Lower leg skin (tissue), 4 donors: ENCODE data around the gene PDS5A. TPM values are rescaled to one million over a fixed set of nuclear protein-coding genes. Genes with fewer than 3 reads are reported as not detected.
"Not testable (repeated sequence)": the region's sequence is repeated elsewhere in the genome, so short reads cannot be mapped to it uniquely, and the experiment has no call there.

Source experiments
- DNase-seq, 2 donors: peaks; one replicate each; pipeline ENCODE4 v3.0.0-alpha.2; 2019; ENCODE audit warnings: low spot score in 2 of 2
- H3K4me3 ChIP-seq: fragments of 200-600 bp; sonication (generic); 2 replicates; pipeline ENCODE4 v1.5.1; 2017; ENCODE audit warnings: mild to moderate bottlenecking, low read depth; ENCODE audit not compliant: poor library complexity, severe bottlenecking
- POLR2A ChIP-seq, 2 donors: fragments of 450-650 bp; IDR thresholded peaks; one replicate each; pipeline ENCODE4 v1.6.1; 2016 to 2017; ENCODE audit warnings: antibody characterized with exemption in 2 of 2, mild to moderate bottlenecking in 1 of 2, moderate library complexity in 1 of 2
- WGBS, 2 donors: methylation state at CpG; one replicate each; pipeline ENCODE4 v1.1.5; 2018; 5-methylcytosine and 5-hydroxymethylcytosine counted together
- intact Hi-C: fragments of 100-400 bp; cut with DNase I; formaldehyde crosslinking; loops from one replicate; pipeline ENCODE4 v1.15.0; 2023; ENCODE audit warnings: low total_unique reads
- total RNA-seq, 4 donors: library from RNA; depleted of rRNA; stranded (reverse); fragments of >200 nt; gene quantifications; one replicate each; pipeline ENCODE4 v1.1.0, GENCODE V29; 2016
- TF ChIP-seq, protein P1 (sequence below), 3 donors: fragments of 450-650 bp; IDR thresholded peaks; one replicate each; pipeline ENCODE4 v1.5.1; 2016; ENCODE audit warnings: antibody characterized with exemption in 3 of 3, mild to moderate bottlenecking in 3 of 3, moderate library complexity in 2 of 3

The PDS5A gene
- total RNA-seq, 4 donors from 2014 or later: 45.7 to 57.6 (median 53.5) TPM

DNA sequence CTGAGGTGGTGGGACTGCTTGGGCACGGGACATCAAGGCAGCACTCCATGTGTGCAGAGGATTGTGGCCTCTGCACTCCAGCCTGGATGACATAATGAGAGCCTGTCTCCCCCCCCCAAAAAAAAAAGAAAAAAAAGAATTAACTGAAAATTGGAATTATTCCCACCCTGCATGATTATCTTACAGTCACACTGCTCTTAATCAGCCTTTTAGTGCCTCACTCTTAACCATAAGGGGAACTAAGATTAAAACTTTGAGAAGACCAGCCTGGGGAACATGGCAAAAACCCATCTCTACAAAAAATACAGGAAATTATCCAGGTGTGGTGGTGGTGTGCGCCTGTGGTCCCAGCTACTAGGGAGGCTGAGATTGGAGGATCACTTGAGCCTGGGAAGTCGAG, 185.2 kb downstream of the PDS5A start:
- no peak for DNase-seq
- 85 to 87% methylated on average over 3 of the region's 3 CpGs for WGBS, 2 donors
- no peak overlapping the region for H3K4me3 ChIP-seq
- no peak for TF ChIP-seq POLR2A (IDR thresholded peaks at IDR 0.05)
- TF ChIP-seq, protein P1, sequence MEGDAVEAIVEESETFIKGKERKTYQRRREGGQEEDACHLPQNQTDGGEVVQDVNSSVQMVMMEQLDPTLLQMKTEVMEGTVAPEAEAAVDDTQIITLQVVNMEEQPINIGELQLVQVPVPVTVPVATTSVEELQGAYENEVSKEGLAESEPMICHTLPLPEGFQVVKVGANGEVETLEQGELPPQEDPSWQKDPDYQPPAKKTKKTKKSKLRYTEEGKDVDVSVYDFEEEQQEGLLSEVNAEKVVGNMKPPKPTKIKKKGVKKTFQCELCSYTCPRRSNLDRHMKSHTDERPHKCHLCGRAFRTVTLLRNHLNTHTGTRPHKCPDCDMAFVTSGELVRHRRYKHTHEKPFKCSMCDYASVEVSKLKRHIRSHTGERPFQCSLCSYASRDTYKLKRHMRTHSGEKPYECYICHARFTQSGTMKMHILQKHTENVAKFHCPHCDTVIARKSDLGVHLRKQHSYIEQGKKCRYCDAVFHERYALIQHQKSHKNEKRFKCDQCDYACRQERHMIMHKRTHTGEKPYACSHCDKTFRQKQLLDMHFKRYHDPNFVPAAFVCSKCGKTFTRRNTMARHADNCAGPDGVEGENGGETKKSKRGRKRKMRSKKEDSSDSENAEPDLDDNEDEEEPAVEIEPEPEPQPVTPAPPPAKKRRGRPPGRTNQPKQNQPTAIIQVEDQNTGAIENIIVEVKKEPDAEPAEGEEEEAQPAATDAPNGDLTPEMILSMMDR (IDR thresholded peaks at IDR 0.05): no peak
- intact Hi-C loops: no loop called here

DNA sequence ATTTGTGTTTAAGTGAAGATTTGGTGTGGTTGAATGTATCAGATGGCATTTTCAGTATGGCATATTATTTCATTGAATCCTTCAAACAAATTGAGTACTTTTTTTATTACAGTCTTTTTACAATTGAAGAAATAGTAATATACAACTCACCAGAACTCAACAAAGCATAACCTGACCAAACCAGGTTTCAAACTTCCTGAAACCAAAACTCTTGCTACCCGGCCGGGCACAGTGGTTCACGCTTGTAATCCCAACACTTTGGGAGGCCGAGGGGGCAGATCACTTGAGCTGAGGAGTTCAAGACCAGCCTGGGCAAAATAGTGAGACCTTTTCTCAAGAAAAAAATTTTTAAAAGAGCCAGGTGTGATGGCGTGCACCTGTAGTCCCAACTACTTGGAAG, 185.6 kb downstream of the PDS5A start:
- TF ChIP-seq, protein P1 (IDR thresholded peaks at IDR 0.05): no peak
- TF ChIP-seq POLR2A (IDR thresholded peaks at IDR 0.05): no peak
- no peak overlapping the region for H3K4me3 ChIP-seq
- intact Hi-C loops: no loop called here
- DNase-seq: peak in 1 of 2 donors; percentile 57
- 88 to 91% methylated on average over 5 of the region's 5 CpGs for WGBS, 2 donors

DNA sequence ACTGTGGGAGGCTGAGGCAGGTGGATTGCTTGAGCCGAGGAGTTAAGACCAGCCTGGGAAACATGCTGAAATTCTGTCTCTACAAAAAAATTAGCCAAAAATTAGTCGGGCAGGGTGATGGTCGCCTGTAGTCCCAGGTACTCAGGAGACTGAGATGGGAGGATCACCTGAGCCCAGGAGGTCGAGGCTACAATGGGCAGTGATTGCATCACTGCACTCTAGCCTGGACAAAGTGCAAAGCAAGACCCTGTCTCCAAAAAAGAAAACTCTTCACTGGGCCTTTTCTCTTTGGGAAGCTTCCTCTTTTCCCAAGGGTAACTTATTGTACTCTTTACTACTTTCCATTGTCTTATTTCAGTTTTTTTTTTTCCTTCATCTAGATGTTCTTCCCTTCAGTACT, 190.9 kb downstream of the PDS5A start:
- intact Hi-C loops: no loop called here
- no peak for DNase-seq
- WGBS, 2 donors: 81 to 90% methylated on average over 4 of the region's 4 CpGs
- TF ChIP-seq, protein P1 (IDR thresholded peaks at IDR 0.05): no peak
- no peak for TF ChIP-seq POLR2A (IDR thresholded peaks at IDR 0.05)
- H3K4me3 ChIP-seq: no peak overlapping the region

DNA sequence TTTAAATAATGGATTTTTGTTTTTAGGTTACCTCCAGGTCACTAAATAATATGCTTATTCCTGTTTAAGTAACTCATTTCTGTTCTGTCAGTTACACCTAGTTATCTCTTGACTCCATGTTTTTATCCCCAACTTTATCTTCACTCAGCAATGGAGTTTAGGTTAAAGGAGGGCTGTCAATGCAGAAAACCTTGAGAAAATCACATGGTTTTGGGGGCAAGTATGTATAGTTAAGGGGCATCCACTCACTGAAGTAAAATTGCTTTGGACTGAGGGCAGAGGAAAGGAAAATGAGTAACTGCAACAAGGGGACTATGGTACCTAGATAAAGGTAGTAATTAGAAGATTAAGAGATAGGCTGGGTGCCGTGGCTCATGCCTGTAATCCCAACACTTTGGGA, 192.6 kb downstream of the PDS5A start:
- DNase-seq: no peak
- TF ChIP-seq, protein P1 (IDR thresholded peaks at IDR 0.05): no peak
- TF ChIP-seq POLR2A (IDR thresholded peaks at IDR 0.05): no peak
- H3K4me3 ChIP-seq: no peak overlapping the region
- WGBS, 2 donors: 39 to 44% methylated on average over 1 of the region's 1 CpG
- intact Hi-C loops: no loop called here

DNA sequence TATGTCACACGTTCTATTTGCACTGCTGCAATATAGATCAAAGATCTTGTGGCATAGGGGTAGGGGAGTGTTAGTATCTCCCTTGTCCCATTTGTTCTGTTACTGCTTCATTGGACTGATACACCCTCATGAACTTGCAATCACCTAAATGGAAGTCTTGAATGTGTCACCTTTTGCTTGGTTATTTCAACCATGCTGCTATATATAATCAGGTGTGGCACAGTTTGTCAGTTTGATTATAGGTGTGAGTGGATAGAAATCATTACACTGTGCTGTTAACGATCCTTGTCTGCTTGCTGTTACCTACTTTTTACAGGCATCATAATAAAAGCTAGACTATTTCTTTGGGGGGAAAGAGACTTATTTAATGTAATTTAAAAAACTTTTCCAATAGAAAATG, 195.7 kb downstream of the PDS5A start:
- intact Hi-C loops, DNase-seq, H3K4me3 ChIP-seq: not testable (repeated sequence)
- WGBS, 2 donors: 84 to 86% methylated on average over 2 of the region's 2 CpGs

Other genes with a start within 250 kb of the PDS5A start
- gene N4BP2, start 78.9 kb upstream of the PDS5A start, total RNA-seq: 10 to 100 TPM in 3 of 4 donors, 1 to 10 TPM in 1; 5.3 to 11.9 (median 11.1) TPM
- 1 to 10 TPM in 3 of 4 donors, not detected in 1; 1.5 to 3.4 (median 2.2) TPM for gene RHOH, start 219.1 kb upstream of the PDS5A start, total RNA-seq